ENCODE measurements around the gene PRORP. TPM values are rescaled to one million over a fixed set of nuclear protein-coding genes. Genes with fewer than 3 reads are reported as not detected.
"Not testable (repeated sequence)": the region's sequence is repeated elsewhere in the genome, so short reads cannot be mapped to it uniquely, and the experiment has no call there.

The PRORP gene
- total RNA-seq, 1 donor from 2014 or later, result 24.2 TPM

DNA sequence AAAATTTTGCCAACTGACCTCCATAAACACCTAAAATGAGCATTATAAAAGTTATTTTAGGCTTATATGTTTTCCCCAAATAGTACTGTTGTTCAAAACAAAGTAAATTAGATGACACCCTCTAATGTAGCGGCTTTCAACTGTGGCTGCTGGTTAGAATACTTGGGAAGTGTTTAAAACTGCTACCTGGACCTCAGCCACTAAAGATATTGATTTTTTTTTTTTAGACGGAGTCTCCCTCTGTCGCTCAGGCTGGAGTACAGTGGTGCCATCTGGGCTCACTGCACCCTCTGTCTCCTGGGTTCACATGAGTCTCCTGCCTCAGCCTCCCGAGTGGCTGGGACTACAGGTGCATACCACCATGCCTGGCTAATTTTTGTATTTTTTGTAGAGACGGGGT, 16.2 kb downstream of the PRORP start:
- DNase-seq (ENCODE audit: low spot score), result no peak

DNA sequence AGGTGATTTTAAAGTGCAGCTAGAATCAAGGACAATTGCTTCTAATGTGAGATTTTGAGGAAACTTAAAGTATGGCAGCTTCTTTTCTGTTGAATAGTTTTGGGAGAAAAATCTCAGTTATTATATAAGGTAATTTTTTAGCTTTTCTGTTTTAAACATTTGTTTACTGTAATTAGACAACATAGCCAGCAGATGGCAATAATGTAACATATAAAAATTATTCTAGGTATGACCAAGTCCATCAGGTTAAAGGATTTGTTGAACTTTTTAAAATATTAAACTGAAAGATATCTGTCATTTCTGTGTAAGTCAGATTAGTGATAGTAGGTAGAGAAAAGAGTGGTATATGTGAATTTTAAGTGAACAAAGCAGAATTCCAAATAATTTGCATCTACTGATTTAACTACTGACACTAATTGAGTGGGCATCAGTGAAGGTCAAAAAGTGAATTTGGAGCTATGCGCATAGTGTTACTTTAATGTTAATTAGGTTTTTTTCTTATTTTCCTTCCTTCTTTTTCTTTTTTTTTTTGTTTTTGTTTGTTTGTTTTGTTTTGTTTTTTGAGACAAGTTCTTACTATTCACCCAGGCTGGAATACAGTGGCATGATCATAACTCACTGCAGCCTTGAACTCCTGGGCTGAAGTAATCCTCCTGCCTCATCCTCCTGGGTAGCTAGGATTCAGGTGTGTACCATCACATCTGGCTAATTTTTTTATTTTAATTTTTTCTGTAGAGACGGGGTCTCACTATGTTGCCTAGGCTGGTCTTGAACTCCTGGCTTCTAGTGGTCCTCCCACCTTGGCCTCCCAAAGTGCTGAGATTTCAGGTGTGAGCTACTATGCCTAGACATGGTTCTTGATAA, 18.6 kb downstream of the PRORP start:
- DNase-seq (ENCODE audit: low spot score), result no peak

DNA sequence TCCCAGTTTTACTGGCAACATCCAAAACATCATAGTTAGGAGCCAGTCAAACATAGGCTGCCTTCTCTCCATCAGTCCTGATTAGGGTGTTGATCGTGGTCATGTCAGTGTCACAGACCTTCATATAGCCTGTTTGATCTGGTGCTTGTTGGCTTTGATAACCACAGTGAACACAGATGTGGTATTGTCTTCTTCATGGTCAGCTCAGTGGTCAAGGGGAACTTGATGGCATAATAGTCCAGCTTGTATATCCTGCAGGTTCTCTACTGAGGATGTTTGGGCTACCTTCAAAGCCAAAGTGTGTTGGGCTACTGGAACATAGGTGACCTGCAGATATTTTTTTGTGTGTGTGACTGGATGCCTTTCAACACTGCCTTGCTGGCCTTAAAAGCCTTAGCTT, 21.7 kb downstream of the PRORP start:
- no peak for DNase-seq (ENCODE audit: low spot score)

DNA sequence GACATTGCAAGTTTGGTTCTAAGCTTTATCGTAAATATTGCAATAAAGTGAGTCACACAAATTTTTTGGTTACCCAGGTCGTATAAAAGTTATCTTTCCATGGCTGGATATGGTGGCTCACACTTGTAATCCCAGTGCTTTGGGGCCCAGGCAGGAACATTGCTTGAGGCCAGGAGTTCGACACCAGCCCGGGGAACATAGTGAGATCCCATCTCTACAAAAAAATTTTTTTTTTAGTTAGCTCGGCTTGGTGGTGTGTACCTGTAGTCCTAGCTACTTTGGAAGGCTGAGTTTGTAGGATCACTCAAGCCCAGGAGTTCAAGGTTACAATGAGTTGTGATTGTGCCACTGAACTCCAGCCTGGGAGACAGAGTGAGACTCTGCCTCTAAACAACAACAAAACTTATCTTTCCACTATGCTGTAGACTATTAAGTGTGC, 24.4 kb downstream of the PRORP start:
- DNase-seq (ENCODE audit: low spot score), result no peak

DNA sequence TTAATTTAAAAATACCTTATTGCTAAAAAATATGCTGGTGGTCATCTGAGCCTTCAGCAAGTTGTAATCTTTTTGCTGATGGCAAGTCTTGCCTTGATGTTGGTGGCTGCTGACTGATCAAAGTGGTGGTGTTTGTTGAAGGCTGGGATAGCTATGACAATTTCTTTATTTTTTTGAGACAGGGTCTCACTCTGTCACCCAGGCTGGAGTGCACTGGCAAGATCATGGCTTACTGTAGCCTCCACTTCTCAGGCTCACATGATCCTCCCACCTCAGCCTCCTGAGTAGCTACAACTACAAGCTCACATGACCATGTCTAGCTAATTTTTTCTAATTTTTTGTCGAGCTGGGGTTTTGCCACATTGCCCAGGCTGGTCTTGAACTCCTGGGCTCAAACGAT, 24.8 kb downstream of the PRORP start:
- DNase-seq (ENCODE audit: low spot score), result no peak

DNA sequence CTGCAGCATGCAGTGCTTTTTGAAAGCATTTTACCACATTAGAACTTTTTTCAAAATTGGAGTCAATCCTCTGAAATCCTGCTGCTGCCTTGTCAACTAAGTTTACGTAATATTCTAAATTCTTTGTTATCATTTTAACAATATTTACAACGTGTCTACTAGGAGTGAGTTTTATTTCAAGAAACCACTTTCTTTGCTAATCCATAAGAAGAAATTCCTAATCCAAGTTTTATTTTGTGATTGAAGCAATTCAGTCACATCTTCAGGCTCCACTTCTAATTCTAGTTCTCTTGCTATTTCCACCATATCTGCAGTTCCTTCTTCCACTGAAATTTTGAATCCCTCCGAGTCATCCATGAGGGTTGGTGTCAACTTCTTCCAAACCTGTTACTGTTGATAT, 25.4 kb downstream of the PRORP start:
- DNase-seq (ENCODE audit: low spot score), result no peak

DNA sequence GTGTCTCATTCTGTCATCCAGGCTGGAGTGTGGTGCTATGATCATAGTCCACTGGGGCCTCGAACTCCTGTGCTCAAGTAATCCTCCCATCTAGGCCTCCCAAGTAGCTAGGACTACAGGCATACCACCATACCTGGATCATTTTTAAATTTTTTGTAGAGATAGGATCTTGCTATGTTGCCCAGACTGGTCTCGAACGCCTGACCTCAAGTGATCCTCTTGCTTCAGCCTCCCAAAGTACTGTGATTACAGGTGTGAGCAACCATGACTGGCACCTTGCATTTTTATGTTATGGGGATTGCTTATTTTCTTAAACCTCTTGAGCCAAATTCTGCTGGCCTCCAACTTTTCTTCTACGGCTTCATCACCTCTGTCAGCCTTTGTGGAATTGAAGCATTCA, 26.9 kb downstream of the PRORP start:
- no peak for DNase-seq (ENCODE audit: low spot score)

DNA sequence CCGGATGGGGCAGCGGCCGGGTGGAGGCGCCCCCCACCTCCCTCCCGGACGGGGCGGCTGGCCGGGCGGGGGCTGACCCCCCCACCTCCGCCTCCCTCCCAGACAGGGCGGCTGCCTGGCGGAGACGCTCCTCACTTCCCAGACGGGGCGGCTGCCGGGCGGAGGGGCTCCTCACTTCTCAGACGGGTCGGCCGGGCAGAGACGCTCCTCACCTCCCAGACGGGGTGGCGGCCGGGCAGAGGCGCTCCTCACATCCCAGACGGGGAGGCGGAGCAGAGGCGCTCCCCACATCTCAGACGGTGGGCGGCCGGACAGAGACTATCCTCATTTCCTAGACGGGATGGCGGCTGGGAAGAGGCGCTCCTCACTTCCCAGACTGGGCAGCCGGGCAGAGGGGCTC, 30.2 kb downstream of the PRORP start:
- DNase-seq (ENCODE audit: low spot score), result not testable (repeated sequence)

DNA sequence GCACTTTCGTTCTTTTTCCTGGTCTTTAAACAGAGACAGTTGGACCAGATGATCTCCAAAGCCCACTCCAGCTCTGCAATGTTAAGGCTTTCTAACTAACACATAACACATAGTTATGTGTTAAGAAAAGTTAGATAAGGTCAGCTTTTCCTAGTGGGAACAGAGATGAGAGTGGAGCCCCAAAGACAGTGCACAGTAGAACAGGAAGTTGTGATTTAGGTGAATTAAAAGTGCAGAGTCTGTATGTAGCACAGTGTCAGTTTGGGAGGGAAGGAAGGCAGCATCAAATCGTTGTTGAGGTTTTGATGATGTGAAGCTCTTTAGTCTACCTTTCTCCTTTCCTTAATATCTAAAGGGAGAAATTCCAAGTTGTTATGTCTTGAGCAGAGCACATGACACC, 31.7 kb downstream of the PRORP start:
- DNase-seq (ENCODE audit: low spot score), result no peak

DNA sequence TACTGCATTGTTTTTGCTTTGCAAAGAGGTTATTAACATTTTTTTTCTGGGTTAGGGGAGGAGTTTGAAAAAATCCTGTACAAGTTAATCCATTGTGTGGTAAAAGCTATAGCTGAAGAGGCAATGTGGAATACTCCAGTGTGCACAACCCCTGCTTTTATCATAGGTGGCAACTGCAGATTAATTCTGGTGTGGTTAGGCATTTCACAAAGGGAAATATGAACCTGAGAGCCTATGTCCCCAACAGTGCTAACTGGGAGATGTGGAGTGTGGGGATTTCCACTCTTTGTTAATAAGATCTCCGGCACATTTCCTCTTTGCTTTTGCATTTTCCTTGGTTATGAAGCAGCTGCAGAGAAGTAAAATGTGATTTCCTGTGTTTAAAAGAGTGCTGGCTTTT, 33.6 kb downstream of the PRORP start:
- no peak for DNase-seq (ENCODE audit: low spot score)

DNA sequence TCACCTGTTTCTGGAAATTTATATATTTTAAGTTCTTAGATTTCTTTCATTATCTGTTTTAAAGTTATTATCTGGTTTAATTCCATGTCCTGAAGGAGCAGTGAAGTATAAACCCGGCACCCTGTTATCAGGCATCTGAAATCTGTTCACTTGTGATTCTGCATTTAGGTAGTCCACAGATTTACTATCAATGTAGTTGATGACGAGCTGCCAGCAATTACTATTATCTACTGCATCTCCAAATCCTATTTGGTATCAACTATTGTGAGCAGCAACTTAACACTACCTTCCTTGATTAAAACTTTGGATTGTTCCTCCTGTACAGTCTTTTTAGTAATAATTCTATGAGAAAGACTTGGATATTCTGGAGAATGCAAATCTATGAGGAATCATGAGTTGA, 36.1 kb downstream of the PRORP start:
- DNase-seq (ENCODE audit: low spot score), result no peak

DNA sequence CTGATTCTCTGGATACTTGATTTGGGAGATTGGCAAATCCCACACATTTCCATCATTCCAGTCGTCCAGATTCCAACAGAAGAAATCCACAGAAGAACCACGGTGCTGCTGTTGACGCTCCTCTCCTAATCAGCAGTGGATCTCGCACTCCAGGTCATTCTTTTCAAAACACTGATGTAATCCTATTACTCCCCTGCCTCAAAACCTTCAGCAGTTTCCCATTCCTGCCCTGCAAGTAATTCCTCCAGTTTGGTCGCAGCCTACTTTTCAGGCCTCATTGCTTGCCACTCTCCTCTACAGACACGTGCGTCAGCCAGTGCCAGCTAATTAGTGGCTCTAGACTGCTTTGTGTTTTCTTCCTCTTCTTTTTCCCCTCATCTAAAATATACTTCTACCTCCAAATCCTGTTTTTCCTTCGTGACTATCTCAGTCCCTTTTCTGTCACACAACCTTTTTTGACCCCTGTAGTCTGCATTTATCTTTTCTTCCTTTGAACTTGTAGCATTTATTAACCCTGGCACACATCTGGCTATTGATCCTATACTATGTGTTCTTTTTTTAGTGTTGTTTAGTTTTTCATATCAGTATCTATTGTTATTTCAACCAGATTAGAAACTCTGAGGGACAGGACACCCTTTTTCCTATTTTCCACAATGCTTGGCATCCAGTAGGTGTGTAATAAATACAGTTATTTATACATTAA, 36.8 kb downstream of the PRORP start:
- no peak for DNase-seq (ENCODE audit: low spot score)

DNA sequence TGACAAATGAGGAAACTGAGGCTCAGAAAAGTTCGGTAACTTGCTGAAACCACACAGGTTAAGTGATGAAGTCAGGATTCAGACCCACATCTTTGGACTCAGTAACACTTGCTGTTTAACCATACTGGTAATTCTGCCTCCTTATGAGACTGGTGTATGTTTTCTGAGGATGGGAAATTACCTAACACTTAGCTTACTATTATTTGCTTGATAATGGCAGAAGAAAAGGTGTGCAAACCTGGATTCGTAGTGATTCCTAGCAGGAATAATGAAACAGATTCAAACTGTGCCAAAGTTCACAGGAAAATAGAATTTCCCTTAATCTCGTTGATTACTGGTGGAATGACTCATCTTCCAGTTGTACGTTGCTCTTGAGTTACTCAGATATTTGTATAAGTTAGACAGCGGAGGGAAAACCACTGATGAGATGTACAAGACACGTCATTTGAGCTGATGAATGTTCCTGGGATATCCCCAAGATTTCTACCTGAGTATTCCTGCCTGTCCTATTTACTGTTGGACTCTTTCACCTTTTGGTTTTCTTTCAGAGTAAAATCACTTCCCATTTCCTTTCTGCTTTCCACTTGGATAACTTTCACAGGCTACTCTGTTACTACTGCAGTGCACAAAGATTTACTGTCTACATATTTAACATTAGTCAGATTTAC, 37.5 kb downstream of the PRORP start:
- DNase-seq (ENCODE audit: low spot score), result no peak

DNA sequence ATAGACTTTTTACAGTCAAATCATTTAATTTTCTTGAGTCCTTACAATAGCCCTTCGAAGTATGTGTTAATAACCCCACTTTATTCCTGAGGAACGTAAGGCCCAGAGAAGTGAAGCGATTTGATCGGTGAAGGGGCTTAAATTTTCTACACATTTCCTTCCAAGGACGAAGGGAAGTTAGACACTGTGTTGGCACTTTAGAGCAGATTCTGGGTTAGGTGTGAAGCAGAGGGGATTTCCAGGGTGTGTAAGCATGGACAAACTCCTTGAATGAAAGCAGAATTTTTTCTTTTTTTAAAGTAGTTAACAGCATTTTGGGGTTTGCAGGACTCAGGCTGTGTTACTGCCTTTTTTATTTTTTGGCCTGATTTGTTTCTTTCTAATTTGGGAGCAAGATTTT, 38.9 kb downstream of the PRORP start:
- no peak for DNase-seq (ENCODE audit: low spot score)

DNA sequence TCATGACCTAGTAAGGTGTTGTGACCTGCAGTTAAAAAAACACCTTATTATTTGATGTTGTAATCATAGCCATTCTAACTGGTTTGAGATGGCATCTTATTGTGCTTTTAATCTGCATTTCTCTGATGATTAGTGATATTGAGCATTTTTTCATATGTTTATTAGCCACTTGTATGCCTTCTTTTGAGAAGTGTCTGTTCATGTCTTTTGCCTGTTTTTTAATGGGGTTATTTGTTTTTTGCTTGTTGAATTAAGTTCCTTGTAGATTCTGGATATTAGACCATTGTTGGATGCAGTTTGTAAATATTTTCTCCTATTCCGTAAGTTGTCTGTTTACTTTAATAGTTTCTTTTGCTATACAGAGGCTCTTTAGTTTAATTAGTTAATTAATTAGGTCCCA, 41.0 kb downstream of the PRORP start:
- no peak for DNase-seq (ENCODE audit: low spot score)

DNA sequence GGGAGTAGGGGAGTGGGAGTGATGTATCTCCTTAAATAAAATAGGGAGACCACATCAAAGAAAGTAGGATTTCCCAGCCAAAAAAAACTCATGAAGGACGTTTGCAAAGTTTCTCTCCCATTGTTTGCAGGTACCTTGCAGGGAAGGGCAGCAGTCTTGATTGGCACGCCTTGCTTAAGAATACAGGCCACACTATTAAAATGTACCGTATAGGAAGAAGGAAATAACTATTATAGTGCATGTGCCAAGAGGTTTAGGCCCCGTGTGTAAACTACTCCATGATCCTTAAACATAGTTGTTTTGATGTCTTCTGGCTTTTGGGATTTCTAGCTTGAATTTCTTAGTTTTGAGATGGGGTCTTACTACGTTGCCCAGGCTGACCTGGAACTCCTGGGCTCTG, 42.5 kb downstream of the PRORP start:
- DNase-seq (ENCODE audit: low spot score), result no peak

DNA sequence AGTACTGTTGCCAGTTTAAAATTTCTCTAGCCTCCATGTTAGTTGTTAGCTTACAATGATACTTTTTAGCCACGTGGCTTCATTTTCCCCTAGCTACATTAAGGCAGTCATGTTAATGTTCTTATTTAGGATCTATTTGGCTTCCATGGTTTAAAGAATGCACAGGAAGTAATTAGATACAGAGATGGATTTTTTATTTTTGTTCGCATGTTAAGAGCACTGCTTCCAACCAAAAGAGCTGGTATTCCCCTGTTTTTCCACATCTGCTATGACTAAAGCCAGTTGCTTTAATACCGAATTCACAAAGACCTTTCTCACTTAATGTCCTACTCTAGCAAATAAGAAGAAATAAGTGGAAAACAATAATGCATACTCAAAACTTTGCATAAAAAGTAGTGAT, 45.1 kb downstream of the PRORP start:
- DNase-seq (ENCODE audit: low spot score), result no peak

Other genes starting within 250 kb of the PRORP start
- 43.2 TPM for gene BAZ1A, start 247.2 kb upstream of the PRORP start, total RNA-seq
- gene SRP54, start 139.6 kb upstream of the PRORP start, total RNA-seq, result 59.2 TPM
- gene FAM177A1, start 76.3 kb upstream of the PRORP start, total RNA-seq, result 56.0 TPM
- gene PPP2R3C, start 562 bp upstream of the PRORP start, total RNA-seq, result 23.0 TPM
- gene PSMA6, start 169.8 kb downstream of the PRORP start, total RNA-seq, result 173 TPM